NCI-H1930 (cell line): ENCODE measurements around the gene RAPGEFL1.
A peak's percentile ranks its signal among the peaks of the same experiment; 100 is the strongest.
"Not testable (repeated sequence)": the region's sequence is repeated elsewhere in the genome, so short reads cannot be mapped to it uniquely, and the experiment has no call there.

Experiments
- DNase-seq, 2 experiments: peaks; one replicate each; lab custom pipeline; 2025; lab: John Stamatoyannopoulos, UW

The RAPGEFL1 gene

GRCh38 chr17:40209404-40210093, 32.3 kb downstream of the RAPGEFL1 start:
- no peak for DNase-seq

DNA sequence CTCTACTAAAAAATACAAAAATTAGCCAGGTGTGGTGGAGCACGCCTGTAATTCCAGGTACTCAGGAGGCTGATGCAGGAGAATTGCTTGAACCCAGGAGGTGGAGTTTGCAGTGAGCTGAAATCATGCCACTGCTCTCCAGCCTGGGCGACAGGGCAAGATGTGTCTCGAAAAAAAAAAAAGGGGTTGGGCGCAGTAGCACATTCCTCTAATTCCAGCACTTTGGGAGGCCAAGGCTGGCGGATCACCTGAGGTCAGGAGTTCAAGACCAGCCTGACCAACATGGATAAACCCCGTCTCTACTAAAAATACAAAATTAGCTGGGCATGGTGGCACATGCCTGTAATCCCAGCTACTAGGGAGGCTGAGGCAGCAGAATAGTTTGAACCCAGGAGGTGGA, 36.6 kb downstream of the RAPGEFL1 start:
- DNase-seq, result not testable (repeated sequence)

- no peak for DNase-seq
Observed at GRCh38 chr17:40218006-40218739, 40.9 kb downstream of the RAPGEFL1 start.

DNA sequence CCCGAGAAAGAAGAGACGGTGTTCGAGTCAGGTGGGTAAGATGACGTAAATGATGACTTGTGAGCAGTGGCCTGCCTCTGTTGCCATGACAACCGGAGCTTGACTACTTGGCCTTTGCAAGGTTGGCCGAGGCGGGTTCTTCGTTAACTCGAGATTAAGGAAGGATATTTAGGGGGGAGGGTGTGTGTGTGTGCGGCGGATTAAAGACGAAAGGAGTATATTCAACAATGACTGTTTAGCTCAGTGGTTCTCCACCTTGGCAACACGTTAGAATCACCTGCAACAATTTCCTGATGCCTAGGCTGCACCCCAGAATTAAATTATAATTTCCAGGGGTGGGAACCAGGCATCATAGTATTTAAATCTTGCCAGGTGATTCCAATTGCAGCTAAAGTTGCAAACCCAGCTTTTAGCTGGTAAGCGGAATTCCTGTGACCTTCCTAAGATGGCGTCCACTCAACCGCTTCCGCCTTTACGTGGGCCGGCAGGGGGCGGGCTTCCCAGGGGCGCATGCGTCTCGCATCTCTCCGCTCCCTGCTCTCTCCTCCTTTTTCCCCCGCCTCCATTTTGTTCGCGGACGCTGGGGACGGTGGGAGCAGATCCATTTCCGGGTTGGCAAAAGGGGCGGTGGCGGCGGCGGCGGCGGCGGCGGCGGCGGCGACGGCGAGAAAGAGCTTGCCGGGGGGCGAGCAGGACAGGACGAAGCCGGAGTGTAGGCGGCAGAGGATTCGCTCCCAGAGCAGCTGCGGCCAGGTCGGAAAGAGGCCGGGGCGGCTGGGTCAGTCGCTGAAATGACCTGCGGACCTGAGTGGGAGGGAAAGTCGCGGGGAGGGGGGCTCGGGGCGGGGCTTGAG, 41.7 kb downstream of the RAPGEFL1 start, which contains the start of gene WIPF2:
Gene WIPF2, plus strand, starts transcription at position 565 of the 854 bp plus-strand sequence. CDS start 37,156 bp downstream, outside the sequence.
- DNase-seq, result peak; percentile 96 to 97

DNA sequence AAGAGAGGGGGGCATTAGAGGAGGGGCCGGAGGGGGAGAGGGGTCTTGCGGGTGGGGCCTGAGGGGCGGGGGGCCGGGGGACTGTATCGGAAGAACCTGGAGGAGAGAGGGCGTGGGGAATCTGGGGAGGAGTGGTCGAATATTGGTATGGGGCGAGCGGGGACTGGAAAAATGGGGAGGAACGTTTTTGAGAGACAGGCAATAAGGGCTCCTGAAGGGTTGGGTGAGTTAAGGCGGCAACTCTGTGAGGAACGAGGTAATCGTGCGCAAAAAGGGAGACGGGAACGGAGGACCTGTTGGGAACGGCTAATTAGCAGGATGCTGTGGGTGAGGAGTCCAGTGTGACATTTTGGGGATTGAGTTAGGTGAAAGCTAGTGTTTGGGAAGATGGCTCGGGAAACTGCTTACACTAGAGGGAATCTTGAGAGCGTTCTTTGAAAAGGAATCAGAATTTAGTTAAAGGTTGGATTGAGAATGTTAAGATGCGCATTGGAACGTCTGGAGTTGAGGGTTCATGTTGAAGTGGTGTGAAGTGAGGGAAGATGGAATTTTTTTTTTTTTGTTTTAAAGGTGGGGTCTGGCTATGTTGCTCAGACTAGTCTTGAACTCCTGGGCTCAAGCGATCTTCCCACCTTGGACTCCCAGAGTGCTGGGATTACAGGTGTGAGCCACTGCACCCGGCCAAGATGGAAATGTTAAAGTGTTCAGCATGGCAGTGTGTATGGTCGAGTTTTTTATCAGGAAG, 42.5 kb downstream of the RAPGEFL1 start:
- peak in 1 of 2 experiments; percentile 68 for DNase-seq

DNA sequence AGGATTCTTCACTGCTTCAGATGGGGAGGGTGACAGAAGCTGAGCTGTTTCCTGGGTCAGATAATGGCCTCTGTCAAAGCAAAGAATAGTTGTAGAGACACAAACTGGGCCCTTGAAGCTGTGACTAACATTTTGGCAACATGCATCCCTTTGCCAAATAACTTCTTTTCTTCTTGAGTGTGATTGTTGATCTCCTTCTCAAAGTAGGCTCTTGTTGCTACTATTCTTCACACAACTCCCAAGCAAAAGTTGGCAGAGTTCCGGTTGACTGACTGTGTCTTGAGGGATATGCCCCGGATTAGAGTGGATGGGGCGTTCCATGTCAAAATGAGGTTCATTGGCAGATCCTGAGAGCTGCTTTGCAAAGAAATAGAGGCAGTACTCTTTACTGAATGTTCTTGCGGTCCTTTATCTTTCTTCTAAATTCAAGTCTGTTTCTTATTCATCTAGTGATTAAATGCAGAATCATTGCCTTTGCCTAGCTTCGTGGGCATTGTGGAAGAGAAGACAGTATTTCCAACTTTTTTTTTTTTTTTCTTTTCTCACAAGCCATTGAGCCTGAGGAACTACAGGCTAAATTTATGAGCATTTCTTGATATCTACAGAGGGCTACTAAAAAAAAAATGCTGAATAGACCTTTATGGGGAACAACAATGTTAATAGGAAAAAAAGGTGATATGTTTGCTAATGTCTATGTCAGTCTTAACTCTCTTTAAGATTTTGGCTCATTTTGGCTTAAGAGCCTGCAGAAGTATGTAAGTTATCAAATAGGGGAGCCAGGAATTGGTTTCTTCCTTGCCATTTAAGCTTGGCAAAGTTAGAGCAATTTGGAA, 47.7 kb downstream of the RAPGEFL1 start:
- no peak for DNase-seq

DNA sequence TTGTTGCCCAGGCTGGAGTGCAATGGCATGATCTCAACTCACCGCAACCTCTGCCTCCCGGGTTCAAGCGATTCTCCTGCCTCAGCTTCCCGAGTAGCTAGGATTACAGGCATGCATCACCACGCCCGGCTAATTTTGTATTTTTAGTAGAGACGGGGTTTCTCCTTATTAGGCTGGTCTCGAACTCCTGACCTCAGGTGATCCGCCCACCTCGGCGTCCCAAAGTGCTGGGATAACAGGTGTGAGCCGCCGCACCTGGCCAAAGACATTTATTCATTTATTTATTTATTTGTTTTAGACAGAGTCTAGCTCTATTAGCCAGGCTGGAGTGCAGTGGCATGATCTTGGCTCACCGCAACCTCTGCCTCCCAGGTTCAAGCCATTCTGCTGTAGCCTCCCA, 51.9 kb downstream of the RAPGEFL1 start:
- DNase-seq, result not testable (repeated sequence)

DNA sequence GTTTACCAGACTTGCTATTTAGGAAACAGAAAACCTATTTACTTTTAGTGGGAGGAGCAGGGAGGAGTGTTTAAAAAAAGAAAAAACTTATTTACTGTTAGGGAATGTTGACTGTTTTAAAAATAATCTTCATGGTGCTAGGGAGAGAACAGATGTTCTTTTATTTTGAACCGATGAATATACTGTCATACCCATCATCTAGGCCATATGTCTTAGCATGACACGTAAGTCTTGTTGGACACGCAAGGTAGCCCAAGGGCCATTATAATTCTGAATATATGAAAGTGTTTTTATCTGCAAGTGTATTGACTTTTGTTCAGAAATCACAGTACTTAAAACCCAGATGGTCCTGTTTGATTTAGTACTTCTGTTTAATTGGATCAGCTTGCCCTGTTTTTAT, 53.4 kb downstream of the RAPGEFL1 start:
- DNase-seq, result no peak

GRCh38 chr17:40231928-40232327, 54.7 kb downstream of the RAPGEFL1 start:
- not testable (repeated sequence) for DNase-seq

DNA sequence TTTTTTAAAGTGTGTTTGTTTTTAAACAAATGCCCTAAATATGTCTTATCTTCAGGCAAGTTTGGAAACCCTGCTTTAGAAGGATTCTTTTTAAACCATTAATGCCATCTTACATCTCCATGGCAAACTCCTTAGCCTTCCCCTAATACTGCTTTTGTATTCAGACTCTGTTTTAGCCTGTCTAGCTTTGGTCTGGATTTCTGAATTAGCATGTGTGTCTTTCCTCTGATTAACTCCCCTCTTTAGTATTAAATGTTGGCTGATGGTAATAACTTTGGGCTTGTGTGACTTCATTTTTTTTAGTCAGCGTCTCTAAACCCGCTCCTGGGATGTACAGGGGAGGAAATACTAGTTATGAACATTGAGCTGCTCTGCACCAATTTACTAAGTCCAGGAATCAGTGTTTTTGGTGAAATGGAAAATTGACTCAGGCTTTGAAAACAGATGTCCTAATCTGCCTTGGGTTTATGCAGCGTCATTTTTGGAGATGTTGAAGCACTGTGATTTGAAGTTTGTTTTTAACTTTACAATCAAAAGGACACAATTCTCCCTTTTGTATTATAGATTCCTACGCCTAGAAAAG, 64.1 kb downstream of the RAPGEFL1 start:
- no peak for DNase-seq

DNA sequence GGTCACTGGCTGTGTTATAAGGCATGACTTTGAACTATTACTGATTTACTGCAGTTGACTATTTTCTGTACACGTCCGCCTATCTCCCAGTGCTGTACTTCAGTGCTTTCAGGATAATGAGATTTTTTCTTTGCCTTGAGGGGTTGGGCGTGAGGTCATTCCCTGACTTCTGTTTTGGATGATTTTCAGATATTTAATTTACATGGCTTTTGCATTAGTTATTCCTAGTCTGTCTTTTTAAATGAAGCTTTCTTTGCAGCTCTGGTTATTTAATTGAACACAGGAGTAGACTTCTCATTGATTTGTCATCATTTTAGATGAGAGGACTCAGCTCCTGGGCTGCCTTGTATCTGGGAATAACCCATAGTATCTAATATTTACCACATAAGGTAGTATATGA, 65.5 kb downstream of the RAPGEFL1 start:
- no peak for DNase-seq

GRCh38 chr17:40243761-40244160, 66.5 kb downstream of the RAPGEFL1 start:
- no peak for DNase-seq

DNA sequence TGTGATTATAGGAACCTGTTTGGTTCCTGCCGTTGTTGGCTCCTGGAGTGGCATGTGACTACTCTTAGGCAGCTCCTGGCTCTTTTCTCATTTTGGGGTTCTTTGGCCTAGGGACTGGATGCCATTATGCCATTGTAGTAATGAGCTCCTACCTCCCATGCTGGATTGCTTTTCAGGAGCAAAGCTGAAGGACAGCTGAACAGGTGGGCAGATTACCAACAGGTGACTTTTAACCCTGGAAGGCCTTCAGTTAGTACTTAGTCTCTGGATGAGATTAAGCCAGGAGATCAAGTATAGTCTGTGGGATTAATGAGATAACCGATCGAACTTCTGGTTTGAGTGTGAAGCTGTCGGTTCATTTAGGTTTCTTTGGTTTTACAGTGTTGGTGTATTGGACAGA, 67.0 kb downstream of the RAPGEFL1 start:
- DNase-seq, result no peak
